ENCODE data around the gene KRTAP10-11.
"Not testable (repeated sequence)": the region's sequence is repeated elsewhere in the genome, so short reads cannot be mapped to it uniquely, and the experiment has no call there.

Gene KRTAP10-11

GRCh38 chr21:44636209-44637017 lies 9.8 kb upstream of the KRTAP10-11 start:
- Histone ChIP-seq H3K23ac (ENCODE audit: low read depth, low read length, poor library complexity) (no peak overlapping the region), H2BK5ac (ENCODE audit: low read length) (no peak overlapping the region), H4K91ac (ENCODE audit: low read depth, low read length, poor library complexity) (no peak overlapping the region), H2AFZ (ENCODE audit: low read length) (peak overlapping the region; percentile 90), H3K9me3 (replicated peaks in 1 of 2; ENCODE audit: control insufficient read depth in 2 of 2, insufficient read depth in 1 of 2, low read depth in 1 of 2, low read length in 2 of 2) (peaks cover 3% of the 10 kb centered on the region in 2 donors), H3K14ac (ENCODE audit: low read length) (no peak overlapping the region), H2BK120ac (ENCODE audit: low read depth, low read length) (no peak overlapping the region), H3K79me1 (ENCODE audit: low read depth, low read length) (no peaks in the 10 kb centered on the region), H2BK15ac (ENCODE audit: low read length) (peak overlapping the region; percentile 96), H3K27me3 (ENCODE audit: control insufficient read depth in 3 of 3, insufficient read depth in 3 of 3, low read depth in 1 of 3, low read length in 3 of 3) (no peaks in the 10 kb centered on the region), H2AK5ac (ENCODE audit: low read depth, low read length) (peak overlapping the region; percentile 59), H3K9ac (ENCODE audit: low read depth, low read length, poor library complexity) (no peak overlapping the region), H3K4ac (ENCODE audit: low read length) (no peak overlapping the region), H3K27ac (replicated peaks; ENCODE audit: low read length) (no peak overlapping the region), H3K4me1 (ENCODE audit: control insufficient read depth in 2 of 2, insufficient read depth in 1 of 2, low read depth in 1 of 2, low read length in 2 of 2) (peaks cover 5 to 11% of the 10 kb centered on the region in 2 donors), H3K36me3 (replicated peaks in 1 of 2; ENCODE audit: control insufficient read depth in 2 of 2, insufficient read depth in 2 of 2, low read length in 2 of 2) (no peaks in the 10 kb centered on the region), H3K4me2 (ENCODE audit: insufficient read depth, low read length, poor library complexity, severe bottlenecking) (no peak overlapping the region), H3K4me3 (ENCODE audit: low read length in 2 of 2) (no peak overlapping the region), H4K8ac (ENCODE audit: low read depth, low read length) (no peak overlapping the region), H2BK12ac (ENCODE audit: low read length) (peak overlapping the region; percentile 99), H3K18ac (ENCODE audit: low read length) (peak overlapping the region; percentile 44)
- WGBS, 2 donors (ENCODE audit: extremely low coverage in 2 of 2, insufficient read length in 2 of 2, insufficient replicate concordance in 1 of 2): no CpG with 5 or more reads among the region's 15 CpGs
- DNase-seq (ENCODE audit: low spot score): no peak

- no peak within 1 kb of the TSS for H3K14ac ChIP-seq (ENCODE audit: low read length)
- H4K8ac ChIP-seq (ENCODE audit: low read depth, low read length): no peak within 1 kb of the TSS
- no peak within 1 kb of the TSS for H2BK5ac ChIP-seq (ENCODE audit: low read length)
- peak within 1 kb of the TSS; percentile 90 for H2AFZ ChIP-seq (ENCODE audit: low read length)
- H3K36me3 ChIP-seq (replicated peaks in 1 of 2; ENCODE audit: control insufficient read depth in 2 of 2, insufficient read depth in 2 of 2, low read length in 2 of 2): no peaks in the 10 kb centered on the region
- peaks cover 2 to 3% of the 10 kb centered on the region in 2 donors for H3K9me3 ChIP-seq (replicated peaks in 1 of 2; ENCODE audit: control insufficient read depth in 2 of 2, insufficient read depth in 1 of 2, low read depth in 1 of 2, low read length in 2 of 2)
- peak within 1 kb of the TSS; percentile 99 for H2BK12ac ChIP-seq (ENCODE audit: low read length)
- peak within 1 kb of the TSS; percentile 96 for H2BK15ac ChIP-seq (ENCODE audit: low read length)
- H3K27ac ChIP-seq (replicated peaks; ENCODE audit: low read length): no peak within 1 kb of the TSS
- H3K4ac ChIP-seq (ENCODE audit: low read length): no peak within 1 kb of the TSS
- DNase-seq (ENCODE audit: low spot score): no peak
- peak within 1 kb of the TSS; percentile 59 for H2AK5ac ChIP-seq (ENCODE audit: low read depth, low read length)
- peak within 1 kb of the TSS; percentile 44 for H3K18ac ChIP-seq (ENCODE audit: low read length)
- no peak within 1 kb of the TSS for H4K91ac ChIP-seq (ENCODE audit: low read depth, low read length, poor library complexity)
- no CpG with 5 or more reads among the region's 21 CpGs for WGBS, 2 donors (ENCODE audit: extremely low coverage in 2 of 2, insufficient read length in 2 of 2, insufficient replicate concordance in 1 of 2)
- no peaks in the 10 kb centered on the region for H3K27me3 ChIP-seq (ENCODE audit: control insufficient read depth in 3 of 3, insufficient read depth in 3 of 3, low read depth in 1 of 3, low read length in 3 of 3)
- H2BK120ac ChIP-seq (ENCODE audit: low read depth, low read length): no peak within 1 kb of the TSS
- H3K4me3 ChIP-seq (ENCODE audit: low read length in 2 of 2): no peak within 1 kb of the TSS
- no peaks in the 10 kb centered on the region for H3K79me1 ChIP-seq (ENCODE audit: low read depth, low read length)
- peaks cover 5 to 11% of the 10 kb centered on the region in 2 donors for H3K4me1 ChIP-seq (ENCODE audit: control insufficient read depth in 2 of 2, insufficient read depth in 1 of 2, low read depth in 1 of 2, low read length in 2 of 2)
- peak within 1 kb of the TSS; percentile 63 for H3K9ac ChIP-seq (ENCODE audit: low read depth, low read length, poor library complexity)
- peak within 1 kb of the TSS; percentile 29 for H3K23ac ChIP-seq (ENCODE audit: low read depth, low read length, poor library complexity)
- H3K4me2 ChIP-seq (ENCODE audit: insufficient read depth, low read length, poor library complexity, severe bottlenecking): no peak within 1 kb of the TSS
Observed at GRCh38 chr21:44637018-44637850, 9.0 kb upstream of the KRTAP10-11 start, which contains the start of gene KRTAP10-10. Gene KRTAP10-10, plus strand, starts transcription at chr21:44637356. Its CDS starts 62 bp downstream, at chr21:44637418.

- DNase-seq (ENCODE audit: low spot score); H4K91ac ChIP-seq (ENCODE audit: low read depth, low read length, poor library complexity): not testable (repeated sequence)
Observed at GRCh38 chr21:44637851-44638348, 8.3 kb upstream of the KRTAP10-11 start.

More at GRCh38 chr21:44637851-44638348, 8.3 kb upstream of the KRTAP10-11 start:
- not testable (repeated sequence) for H3K18ac ChIP-seq (ENCODE audit: low read length); H3K27me3 ChIP-seq (ENCODE audit: control insufficient read depth in 3 of 3, insufficient read depth in 3 of 3, low read depth in 1 of 3, low read length in 3 of 3); H2BK120ac ChIP-seq (ENCODE audit: low read depth, low read length); H2BK5ac ChIP-seq (ENCODE audit: low read length); H3K4me2 ChIP-seq (ENCODE audit: insufficient read depth, low read length, poor library complexity, severe bottlenecking); H3K79me1 ChIP-seq (ENCODE audit: low read depth, low read length); H3K4ac ChIP-seq (ENCODE audit: low read length); H2BK15ac ChIP-seq (ENCODE audit: low read length); H3K9me3 ChIP-seq (replicated peaks in 1 of 2; ENCODE audit: control insufficient read depth in 2 of 2, insufficient read depth in 1 of 2, low read depth in 1 of 2, low read length in 2 of 2); H3K27ac ChIP-seq (replicated peaks; ENCODE audit: low read length); H3K4me3 ChIP-seq (ENCODE audit: low read length in 2 of 2); H3K36me3 ChIP-seq (replicated peaks in 1 of 2; ENCODE audit: control insufficient read depth in 2 of 2, insufficient read depth in 2 of 2, low read length in 2 of 2); H4K8ac ChIP-seq (ENCODE audit: low read depth, low read length); H3K23ac ChIP-seq (ENCODE audit: low read depth, low read length, poor library complexity); H3K14ac ChIP-seq (ENCODE audit: low read length); H2AK5ac ChIP-seq (ENCODE audit: low read depth, low read length)
- peak overlapping the region; percentile 63 for H3K9ac ChIP-seq (ENCODE audit: low read depth, low read length, poor library complexity)
- peak overlapping the region; percentile 90 for H2AFZ ChIP-seq (ENCODE audit: low read length)
- no CpG with 5 or more reads among the region's 12 CpGs for WGBS, 2 donors (ENCODE audit: extremely low coverage in 2 of 2, insufficient read length in 2 of 2, insufficient replicate concordance in 1 of 2)
- H2BK12ac ChIP-seq (ENCODE audit: low read length): peak overlapping the region; percentile 67
- peaks cover 5 to 11% of the 10 kb centered on the region in 2 donors for H3K4me1 ChIP-seq (ENCODE audit: control insufficient read depth in 2 of 2, insufficient read depth in 1 of 2, low read depth in 1 of 2, low read length in 2 of 2)
